Neural cell (in vitro differentiated cells): ENCODE measurements around the gene CELA2B. TPM values are rescaled to one million over a fixed set of nuclear protein-coding genes. Genes with fewer than 3 reads are reported as not detected.

Experiments
- H2AFZ ChIP-seq: fragments of 200-600, 300-800 bp; sonication (generic), shearing (Covaris generic); 2 replicates; pipeline ENCODE4 v1.6.0; 2014; ENCODE audit warnings: low read depth, mild to moderate bottlenecking, antibody characterized with exemption, low read length, moderate library complexity
- H3F3A ChIP-seq: fragments of 200-600 bp; shearing (Covaris generic); 2 replicates; pipeline ENCODE4 v1.6.1; 2016; ENCODE audit warnings: mild to moderate bottlenecking, moderate library complexity, mixed read lengths, antibody characterized with exemption, low read length; ENCODE audit not compliant: insufficient read depth, poor library complexity, severe bottlenecking
- H3K27ac ChIP-seq: fragments of 200-600, 300-800 bp; sonication (generic), shearing (Covaris generic); 2 replicates; pipeline ENCODE4 v1.5.1; 2014; ENCODE audit warnings: mild to moderate bottlenecking, low read length, moderate library complexity
- H3K27me3 ChIP-seq: fragments of 300-800, 200-600 bp; sonication (generic), shearing (Covaris generic); 2 replicates; pipeline ENCODE4 v1.6.0; 2014; ENCODE audit warnings: mild to moderate bottlenecking, low read depth, low read length, moderate library complexity; ENCODE audit not compliant: insufficient read depth
- H3K36me3 ChIP-seq: fragments of 300-800, 200-600 bp; sonication (generic), shearing (Covaris generic); 2 replicates; pipeline ENCODE4 v1.5.1; 2014; ENCODE audit warnings: mild to moderate bottlenecking, antibody characterized with exemption, low read length, moderate library complexity; ENCODE audit not compliant: insufficient read depth
- H3K4me2 ChIP-seq: fragments of 300-800, 200-600 bp; sonication (generic), shearing (Covaris generic); 2 replicates; pipeline ENCODE4 v1.6.0; 2014; ENCODE audit warnings: mild to moderate bottlenecking, low read length
- H3K4me3 ChIP-seq: fragments of 300-800, 200-600 bp; sonication (generic), shearing (Covaris generic); 2 replicates; pipeline ENCODE4 v1.5.1; 2014; ENCODE audit warnings: mild to moderate bottlenecking, low read length, moderate library complexity
- H3K79me2 ChIP-seq: fragments of 200-600 bp; shearing (Covaris generic); replicated peaks from 2 replicates; pipeline ENCODE4 v1.6.0; 2014; ENCODE audit warnings: mild to moderate bottlenecking, low read length, moderate library complexity; ENCODE audit not compliant: insufficient read depth
- H3K9ac ChIP-seq: fragments of 300-800, 200-600 bp; sonication (generic), shearing (Covaris generic); 2 replicates; pipeline ENCODE4 v1.6.1; 2016; ENCODE audit warnings: mild to moderate bottlenecking, low read length, mixed read lengths
- H3K9me2 ChIP-seq: fragments of 200-600 bp; shearing (Covaris generic); 2 replicates; pipeline ENCODE4 v1.6.1; 2016; ENCODE audit warnings: mild to moderate bottlenecking, low read length, mixed read lengths; ENCODE audit not compliant: insufficient read depth
- H3K9me3 ChIP-seq: fragments of 200-600, 300-800 bp; sonication (generic), shearing (Covaris generic); 2 replicates; pipeline ENCODE4 v1.6.1; 2016; ENCODE audit warnings: mild to moderate bottlenecking, mixed run types, low read length, moderate library complexity, mixed read lengths
- H4K20me1 ChIP-seq: fragments of 200-600 bp; shearing (Covaris generic); 2 replicates; pipeline ENCODE4 v1.6.1; 2016; ENCODE audit warnings: mild to moderate bottlenecking, mixed run types; ENCODE audit not compliant: insufficient read depth
- CTCF ChIP-seq: fragments of 450-650 bp; IDR thresholded peaks from 2 replicates; pipeline ENCODE4 v1.5.1; 2014; ENCODE audit warnings: antibody characterized with exemption, mild to moderate bottlenecking, moderate library complexity; ENCODE audit not compliant: poor library complexity, severe bottlenecking
- EP300 ChIP-seq: fragments of 450-650 bp; conservative IDR thresholded peaks from 2 replicates; pipeline ENCODE4 v1.6.1; 2014; ENCODE audit warnings: antibody characterized with exemption, mild to moderate bottlenecking, moderate library complexity; ENCODE audit not compliant: poor library complexity, severe bottlenecking
- EZH2 ChIP-seq: fragments of 200-600, 300-800 bp; shearing (Covaris generic), sonication (generic); IDR thresholded peaks from 2 replicates; pipeline ENCODE4 v1.6.1; 2014; ENCODE audit warnings: antibody characterized with exemption, low read length, borderline replicate concordance, mild to moderate bottlenecking; ENCODE audit not compliant: insufficient read depth, poor library complexity, severe bottlenecking
- MXI1 ChIP-seq: fragments of 450-650 bp; conservative IDR thresholded peaks from 2 replicates; pipeline ENCODE4 v1.6.1; 2014; ENCODE audit warnings: antibody characterized with exemption, mild to moderate bottlenecking; ENCODE audit not compliant: poor library complexity, severe bottlenecking
- POLR2AphosphoS5 ChIP-seq: IDR thresholded peaks from 2 replicates; pipeline ENCODE4 v1.6.1; 2012
- RAD21 ChIP-seq: fragments of 450-650 bp; conservative IDR thresholded peaks from 2 replicates; pipeline ENCODE4 v1.6.1; 2014; ENCODE audit warnings: antibody characterized with exemption, mild to moderate bottlenecking, moderate library complexity
- REST ChIP-seq: IDR thresholded peaks from 2 replicates; pipeline ENCODE4 v1.6.1; 2012; ENCODE audit warnings: borderline replicate concordance
- SMC3 ChIP-seq: fragments of 450-650 bp; conservative IDR thresholded peaks from 2 replicates; pipeline ENCODE4 v1.6.1; 2014; ENCODE audit warnings: antibody characterized with exemption, mild to moderate bottlenecking, moderate library complexity; ENCODE audit not compliant: poor library complexity
- TAF1 ChIP-seq: IDR thresholded peaks from 2 replicates; pipeline ENCODE4 v1.6.1; 2012; ENCODE audit warnings: low read depth
- polyA plus RNA-seq: library from polyadenylated mRNA; depleted of rRNA; stranded (reverse); fragments of >200 nt; gene quantifications from 2 replicates; pipeline ENCODE4 v1.2.3, GENCODE V29; 2014

The CELA2B gene
- polyA plus RNA-seq, 1 donor from 2014 or later = not detected

- no peaks in the 10 kb centered on the region for H3K36me3 ChIP-seq
- no peaks in the 10 kb centered on the region for H3K27me3 ChIP-seq
- H3K4me2 ChIP-seq = no peak overlapping the region
- no peaks in the 10 kb centered on the region for H3F3A ChIP-seq
- H3K27ac ChIP-seq = no peak overlapping the region
- H3K9ac ChIP-seq = no peak overlapping the region
- H4K20me1 ChIP-seq = no peaks in the 10 kb centered on the region
- H3K9me2 ChIP-seq = no peaks in the 10 kb centered on the region
- no peak overlapping the region for H2AFZ ChIP-seq
- H3K79me2 ChIP-seq = no peaks in the 10 kb centered on the region
- H3K4me3 ChIP-seq = no peak overlapping the region
- TF ChIP-seq POLR2AphosphoS5 (no peak), CTCF (no peak), EZH2 (no peak), REST (no peak), RAD21 (no peak), MXI1 (no peak), SMC3 (no peak), EP300 (no peak), TAF1 (no peak)
- H3K9me3 ChIP-seq = no peaks in the 10 kb centered on the region
These were observed 34.7 kb upstream of the CELA2B start for GRCh38 chr1:15441247-15441646.

GRCh38 chr1:15442119-15442518 is 33.8 kb upstream of the CELA2B start:
- H3K36me3 ChIP-seq = no peaks in the 10 kb centered on the region
- no peak overlapping the region for H3K27ac ChIP-seq
- no peak overlapping the region for H3K9ac ChIP-seq
- TF ChIP-seq TAF1 (no peak), CTCF (no peak), SMC3 (no peak), EP300 (no peak), REST (no peak), RAD21 (no peak), POLR2AphosphoS5 (no peak), EZH2 (no peak), MXI1 (no peak)
- H2AFZ ChIP-seq = no peak overlapping the region
- H3K79me2 ChIP-seq = no peaks in the 10 kb centered on the region
- no peaks in the 10 kb centered on the region for H3F3A ChIP-seq
- no peaks in the 10 kb centered on the region for H4K20me1 ChIP-seq
- H3K27me3 ChIP-seq = no peaks in the 10 kb centered on the region
- H3K9me3 ChIP-seq = no peaks in the 10 kb centered on the region
- no peak overlapping the region for H3K4me2 ChIP-seq
- no peak overlapping the region for H3K4me3 ChIP-seq
- H3K9me2 ChIP-seq = no peaks in the 10 kb centered on the region
